Measurements from ENCODE around the gene LDLR. TPM values are rescaled to one million over a fixed set of nuclear protein-coding genes. Genes with fewer than 3 reads are reported as not detected.
"Not testable (repeated sequence)": the region's sequence is repeated elsewhere in the genome, so short reads cannot be mapped to it uniquely, and the experiment has no call there.

LDLR gene
- total RNA-seq, 1 donor, result 157 TPM

DNA sequence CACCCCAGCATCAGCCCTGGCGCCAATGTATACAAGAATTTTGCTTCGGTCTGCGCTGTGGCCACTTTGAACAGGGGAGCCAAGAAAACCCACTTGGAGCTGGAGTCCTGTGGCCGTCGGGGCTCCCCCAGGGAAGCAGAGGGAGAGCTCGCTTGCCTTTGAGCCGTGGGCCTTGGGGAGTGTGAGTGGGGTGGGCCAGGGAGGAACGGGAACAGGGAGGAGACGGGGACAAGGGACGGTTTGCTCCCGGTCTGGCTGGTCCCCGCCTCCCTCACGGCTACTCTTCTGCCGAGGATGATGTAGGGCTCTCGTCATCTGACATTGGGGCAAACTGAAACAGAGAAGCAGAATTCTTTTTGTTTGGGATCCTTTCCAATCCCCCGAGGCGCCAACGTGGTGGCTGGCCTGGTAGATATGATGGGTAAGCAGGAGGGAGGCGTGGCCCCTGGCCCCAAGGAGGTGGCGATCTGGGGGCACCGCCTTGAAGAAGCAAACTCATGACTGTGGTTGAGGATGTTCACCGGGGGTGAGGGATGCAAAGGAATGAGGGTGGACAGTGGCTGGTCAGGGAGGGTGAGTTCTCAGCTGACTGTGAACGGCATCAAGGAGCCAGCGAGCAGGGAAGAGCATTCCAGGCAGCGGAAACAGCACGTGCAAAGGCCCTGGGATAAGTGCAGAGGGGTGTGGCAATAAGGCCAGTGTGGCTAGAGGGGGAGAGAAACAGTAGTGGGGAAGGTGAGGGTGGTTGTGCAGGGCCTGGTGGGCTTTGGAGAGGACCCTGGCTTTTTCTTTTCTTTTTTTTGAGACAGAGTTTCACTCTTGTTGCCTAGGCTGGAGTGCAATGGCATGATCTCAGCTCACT is 77.2 kb downstream of the LDLR start:
- DNase-seq (ENCODE audit: low read depth in 2 of 3, low spot score in 2 of 3), result no peak

- DNase-seq (ENCODE audit: low read depth in 2 of 3, low spot score in 2 of 3), result no peak
These were observed 79.3 kb downstream of the LDLR start for GRCh38 chr19:11168568-11168967.

GRCh38 chr19:11169896-11170678 is 80.8 kb downstream of the LDLR start:
- no peak for DNase-seq (ENCODE audit: low read depth in 2 of 3, low spot score in 2 of 3)

DNA sequence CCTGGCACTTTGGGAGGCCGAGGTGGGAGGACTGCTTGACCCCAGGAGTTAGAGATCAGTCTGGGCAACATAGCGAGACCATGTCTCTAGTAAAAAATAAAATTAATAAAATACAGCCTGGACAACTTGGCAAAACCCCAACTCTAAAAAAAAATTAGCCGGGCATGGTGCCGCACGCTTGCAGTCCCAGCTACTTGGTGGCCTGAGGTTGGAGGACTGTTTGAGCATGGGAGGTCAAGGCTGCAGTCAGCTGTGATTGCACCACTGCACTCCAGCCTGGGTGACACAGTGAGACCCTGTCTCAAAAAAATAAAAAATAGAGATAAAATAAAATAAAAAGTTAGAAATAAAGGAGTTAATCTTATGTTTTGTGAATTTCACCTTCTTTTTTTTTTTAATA is 81.9 kb downstream of the LDLR start:
- DNase-seq (ENCODE audit: low read depth in 2 of 3, low spot score in 2 of 3), result no peak

- DNase-seq (ENCODE audit: low read depth in 2 of 3, low spot score in 2 of 3), result no peak
These were observed 83.3 kb downstream of the LDLR start for GRCh38 chr19:11172576-11172975.

- DNase-seq (ENCODE audit: low read depth in 2 of 3, low spot score in 2 of 3), result no peak
These were observed 84.4 kb downstream of the LDLR start for GRCh38 chr19:11173516-11174155.

GRCh38 chr19:11174336-11174735 is 85.1 kb downstream of the LDLR start:
- DNase-seq (ENCODE audit: low read depth in 2 of 3, low spot score in 2 of 3), result no peak

GRCh38 chr19:11175920-11176319 is 86.7 kb downstream of the LDLR start:
- no peak for DNase-seq (ENCODE audit: low read depth in 2 of 3, low spot score in 2 of 3)

DNA sequence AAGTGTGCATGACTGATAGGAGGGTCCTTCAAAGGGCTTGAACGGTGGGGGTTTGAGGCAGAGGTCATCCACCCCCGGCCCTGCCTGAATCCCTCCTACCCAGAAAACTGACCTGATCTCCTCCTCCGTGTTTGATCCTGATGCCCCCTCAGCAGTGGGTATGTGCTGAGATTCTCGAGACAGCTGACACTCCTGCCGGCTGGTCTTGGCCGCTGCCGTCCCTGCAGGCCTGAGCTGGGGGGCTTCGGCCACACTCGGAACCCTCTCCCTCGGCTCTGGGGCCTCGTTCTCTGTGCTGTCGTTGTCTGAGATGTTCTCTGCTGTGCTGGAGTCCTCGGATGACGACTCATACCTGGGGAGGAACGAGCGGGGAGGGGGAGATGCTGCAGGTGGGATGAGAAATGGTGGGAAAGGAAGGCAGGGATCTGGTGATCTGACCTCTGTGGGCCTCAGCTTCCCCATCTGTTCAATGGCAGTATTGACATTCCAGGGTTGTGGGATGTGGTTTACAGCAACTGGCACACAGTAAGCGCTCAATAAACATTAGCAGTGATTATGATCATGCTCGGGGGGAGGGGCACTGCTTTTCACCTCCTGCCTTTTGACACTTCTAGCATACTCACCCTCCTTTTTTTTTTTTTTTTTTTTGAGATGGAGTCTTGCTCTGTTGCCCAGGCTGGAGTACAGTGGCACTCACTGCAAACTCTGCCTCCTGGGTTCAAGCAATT is 87.4 kb downstream of the LDLR start:
- DNase-seq (ENCODE audit: low read depth in 2 of 3, low spot score in 2 of 3), result no peak

DNA sequence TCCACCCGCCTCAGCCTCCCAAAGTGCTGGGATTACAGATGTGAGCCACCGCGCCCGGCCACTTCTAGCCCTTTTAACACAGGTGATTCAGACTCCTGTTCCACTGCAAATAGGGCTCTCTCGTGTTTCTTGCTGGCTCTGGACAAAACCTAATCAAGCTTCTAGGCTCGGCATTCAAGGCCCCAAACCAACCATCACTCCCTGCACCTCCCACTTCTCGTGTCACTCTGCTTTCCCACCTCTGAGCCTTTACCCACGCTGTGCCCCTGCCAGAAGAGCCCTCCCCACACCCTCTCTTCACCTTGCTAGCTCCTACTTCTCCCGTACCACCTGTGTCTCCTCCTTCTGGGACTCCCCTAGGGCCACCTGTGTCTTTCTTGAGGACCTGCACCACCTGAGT is 88.3 kb downstream of the LDLR start:
- no peak for DNase-seq (ENCODE audit: low read depth in 2 of 3, low spot score in 2 of 3)

DNA sequence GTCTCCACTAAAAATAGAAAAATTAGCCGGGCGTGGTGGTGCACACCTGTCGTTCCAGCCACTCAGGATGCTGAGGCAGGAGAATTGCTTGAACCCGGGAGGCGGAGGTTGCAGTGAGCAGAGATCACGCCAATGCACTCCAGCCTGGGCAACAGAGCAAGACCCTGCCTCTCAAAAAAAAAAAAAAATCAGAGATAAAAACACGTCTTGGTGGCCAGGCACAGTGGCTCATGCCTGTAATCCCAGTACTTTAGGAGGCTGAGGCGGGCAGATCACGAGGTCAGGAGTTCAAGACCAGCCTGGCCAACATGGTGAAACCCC is 89.8 kb downstream of the LDLR start:
- not testable (repeated sequence) for DNase-seq (ENCODE audit: low read depth in 2 of 3, low spot score in 2 of 3)

- DNase-seq (ENCODE audit: low read depth in 2 of 3, low spot score in 2 of 3), result peak in 1 of 3 donors; percentile 42
These were observed 90.5 kb downstream of the LDLR start for GRCh38 chr19:11179716-11180297.

GRCh38 chr19:11180346-11180745 is 91.1 kb downstream of the LDLR start:
- no peak for DNase-seq (ENCODE audit: low read depth in 2 of 3, low spot score in 2 of 3)

DNA sequence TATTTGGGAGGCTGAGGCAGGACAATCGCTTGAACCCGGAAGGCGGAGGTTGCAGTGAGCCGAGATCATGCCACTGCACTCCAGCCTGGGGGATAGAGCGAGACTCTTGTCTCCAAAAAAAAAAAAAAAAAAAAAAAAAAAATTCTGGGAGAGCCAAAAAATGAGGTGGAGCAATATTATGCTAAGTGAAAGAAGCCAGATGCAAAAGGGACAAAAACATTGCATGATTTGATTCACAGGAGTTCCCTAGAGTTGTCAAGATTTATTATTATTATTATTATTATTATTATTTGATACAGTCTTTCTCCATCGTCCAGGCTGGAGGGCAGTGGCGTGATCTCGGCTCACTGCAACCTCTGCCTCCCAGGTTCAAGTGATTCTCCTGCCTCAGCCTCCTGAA is 91.7 kb downstream of the LDLR start:
- DNase-seq (ENCODE audit: low read depth in 2 of 3, low spot score in 2 of 3), result not testable (repeated sequence)

DNA sequence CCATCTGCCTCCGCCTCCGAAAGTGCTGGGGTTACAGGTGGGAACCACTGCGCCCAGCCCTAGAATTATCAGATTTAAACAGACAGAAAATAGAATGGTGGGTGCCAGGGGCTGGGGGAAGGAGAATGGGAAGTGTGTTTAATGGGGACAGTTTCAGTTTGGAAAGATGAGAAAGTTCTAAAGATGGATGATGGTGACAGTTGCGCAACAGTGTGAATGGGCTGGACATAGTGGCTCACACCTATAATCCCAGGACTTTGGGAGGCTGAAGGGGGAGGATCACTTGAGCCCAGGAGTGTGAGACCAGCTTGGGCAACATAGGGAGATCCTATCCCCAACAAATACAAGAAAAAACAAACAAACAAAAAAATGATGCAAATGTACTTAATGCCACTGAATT is 92.2 kb downstream of the LDLR start:
- DNase-seq (ENCODE audit: low read depth in 2 of 3, low spot score in 2 of 3), result no peak

Other genes with a start within 250 kb of the LDLR start
- 31.0 TPM for gene C19orf38, start 241.0 kb upstream of the LDLR start, total RNA-seq
- gene CARM1, start 217.9 kb upstream of the LDLR start, total RNA-seq, result 39.3 TPM
- 111 TPM for gene YIPF2, start 160.8 kb upstream of the LDLR start, total RNA-seq
- 44.4 TPM for gene TIMM29, start 160.7 kb upstream of the LDLR start, total RNA-seq
- gene SMARCA4, start 128.4 kb upstream of the LDLR start, total RNA-seq, result 135 TPM
- gene SPC24, start 66.3 kb downstream of the LDLR start, total RNA-seq, result 6.7 TPM
- gene KANK2, start 108.1 kb downstream of the LDLR start, total RNA-seq, result 74.1 TPM
- not detected for gene ANGPTL8, start 150.2 kb downstream of the LDLR start, total RNA-seq
- 3.5 TPM for gene DOCK6, start 173.1 kb downstream of the LDLR start, total RNA-seq
- gene TSPAN16, start 206.7 kb downstream of the LDLR start, total RNA-seq, result under 0.01 TPM

Data from hematopoietic multipotent progenitor cell (in vitro differentiated cells).